H1 (cell line): ENCODE data around the gene BBS12. TPM values are rescaled to one million over a fixed set of nuclear protein-coding genes. Genes with fewer than 3 reads are reported as not detected.

ENCODE experiments used
- CTCF ChIA-PET: fragments of 300-600 bp; sonication (Branson Sonifier 250); formaldehyde crosslinking; loops from one replicate; lab custom pipeline; 2021; ENCODE audit not compliant: partially characterized antibody; lab: Charles Lee
- POLR2A ChIA-PET: fragments of 300-600 bp; sonication (Branson Sonifier 250); formaldehyde crosslinking; loops from one replicate; lab custom pipeline; 2021; ENCODE audit warnings: inconsistent platforms; ENCODE audit not compliant: partially characterized antibody; lab: Charles Lee
- DNase-seq, 2 experiments: peaks; one replicate each; pipeline versions ENCODE4 v3.0.0 to v3.0.0-alpha.2; 2010 to 2022; ENCODE audit warnings: low spot score in 2 of 2, low read depth in 1 of 2, mixed read lengths in 1 of 2
- FAIRE-seq: peaks from 2 replicates; lab custom pipeline; 2011; peaks lifted over from hg19 to GRCh38; lab: Jason Lieb, UNC
- H2AFZ ChIP-seq: 2 replicates; pipeline ENCODE4 v1.8.1; 2012; ENCODE audit warnings: low read length, inconsistent platforms
- H2AK5ac ChIP-seq: 2 replicates; pipeline ENCODE4 v1.6.1; 2013; ENCODE audit warnings: low read depth, low read length
- H2BK120ac ChIP-seq: replicated peaks from 2 replicates; pipeline ENCODE3; 2013; ENCODE audit warnings: low read depth, low read length, inconsistent platforms
- H2BK12ac ChIP-seq: 2 replicates; pipeline ENCODE4 v1.6.1; 2013; ENCODE audit warnings: low read depth, low read length
- H2BK15ac ChIP-seq: 2 replicates; pipeline ENCODE4 v1.6.1; 2013; ENCODE audit warnings: low read length
- H2BK20ac ChIP-seq: 2 replicates; pipeline ENCODE4 v1.6.1; 2013; ENCODE audit warnings: low read length
- H2BK5ac ChIP-seq: 2 replicates; pipeline ENCODE4 v1.6.1; 2013; ENCODE audit warnings: low read depth, low read length
- H3K14ac ChIP-seq: 2 replicates; pipeline ENCODE4 v1.6.1; 2013; ENCODE audit warnings: inconsistent platforms; ENCODE audit not compliant: insufficient read length
- H3K18ac ChIP-seq: 2 replicates; pipeline ENCODE4 v1.6.1; 2013; ENCODE audit warnings: low read length; ENCODE audit errors: extremely low read depth
- H3K23ac ChIP-seq: 2 replicates; pipeline ENCODE4 v1.6.1; 2013; ENCODE audit warnings: inconsistent platforms; ENCODE audit not compliant: insufficient read length
- H3K23me2 ChIP-seq: 2 replicates; pipeline ENCODE4 v1.6.1; 2013; ENCODE audit warnings: low read depth, low read length
- H3K27ac ChIP-seq: 2 replicates; pipeline ENCODE4 v1.6.1; 2011; ENCODE audit warnings: low read depth, low read length, inconsistent platforms
- H3K27me3 ChIP-seq, 4 experiments: replicated peaks in 1 of 4; 1 replicate in 1 of 4; 2 replicates in 3 of 4; pipeline versions ENCODE4 v1.6.1 to v1.8.1; 2011 to 2013; ENCODE audit warnings: low read length in 3 of 4, mild to moderate bottlenecking in 3 of 4, inconsistent platforms in 2 of 4, mixed read lengths in 2 of 4, moderate library complexity in 1 of 4; ENCODE audit not compliant: control insufficient read depth in 3 of 4, insufficient read depth in 3 of 4; ENCODE audit errors: extremely low read depth in 1 of 4
- H3K36me3 ChIP-seq, 4 experiments: 2 replicates each; pipeline versions ENCODE4 v1.6.1 to v1.8.1; 2011 to 2013; ENCODE audit warnings: mild to moderate bottlenecking in 4 of 4, low read length in 3 of 4, moderate library complexity in 2 of 4, control low read depth in 1 of 4, inconsistent platforms in 1 of 4; ENCODE audit not compliant: insufficient read depth in 4 of 4, control insufficient read depth in 2 of 4
- H3K4ac ChIP-seq: replicated peaks from 2 replicates; pipeline ENCODE3; 2013; ENCODE audit warnings: low read length, low read depth, mixed read lengths, inconsistent platforms; ENCODE audit not compliant: insufficient read length
- H3K4me1 ChIP-seq, 4 experiments: replicated peaks in 1 of 4; 1 replicate in 1 of 4; 2 replicates in 3 of 4; pipeline versions ENCODE4 v1.6.1 to v1.8.1; 2011 to 2013; ENCODE audit warnings: low read length in 3 of 4, inconsistent platforms in 2 of 4, mixed read lengths in 1 of 4; ENCODE audit not compliant: insufficient read depth in 4 of 4, control insufficient read depth in 3 of 4
- H3K4me2 ChIP-seq, 2 experiments: 2 replicates each; pipeline versions ENCODE4 v1.6.1 to v1.8.1; 2011 to 2013; ENCODE audit warnings: low read depth in 2 of 2, low read length in 2 of 2, control low read depth in 1 of 2, inconsistent platforms in 1 of 2, mild to moderate bottlenecking in 1 of 2; ENCODE audit not compliant: insufficient read depth in 1 of 2
- H3K4me3 ChIP-seq, 4 experiments: fragments of 200-600, 300-600 bp in 1 of 4; sonication (generic), shearing (Covaris generic), sonication (Bioruptor Twin) in 1 of 4; 2 replicates each; pipeline versions ENCODE4 v1.5.1 to v1.8.1; 2011 to 2016; ENCODE audit warnings: low read length in 4 of 4, low read depth in 3 of 4, control low read depth in 2 of 4, inconsistent platforms in 2 of 4, mild to moderate bottlenecking in 2 of 4, mixed read lengths in 1 of 4, moderate library complexity in 1 of 4; ENCODE audit not compliant: insufficient read depth in 2 of 4; ENCODE audit errors: extremely low read depth in 1 of 4
- H3K56ac ChIP-seq: replicated peaks from 2 replicates; pipeline ENCODE3; 2013; ENCODE audit warnings: low read depth, mild to moderate bottlenecking, mixed read lengths, low read length, inconsistent platforms; ENCODE audit not compliant: insufficient read length
- H3K79me1 ChIP-seq: 2 replicates; pipeline ENCODE4 v1.6.1; 2013; ENCODE audit warnings: low read depth, low read length, control low read depth
- H3K79me2 ChIP-seq, 2 experiments: 2 replicates each; pipeline versions ENCODE4 v1.6.1 to v1.8.1; 2012 to 2013; ENCODE audit warnings: low read length in 2 of 2, mild to moderate bottlenecking in 2 of 2, inconsistent platforms in 1 of 2; ENCODE audit not compliant: insufficient read depth in 2 of 2, control insufficient read depth in 1 of 2
- H3K9ac ChIP-seq, 4 experiments: replicated peaks in 1 of 4; 1 replicate in 1 of 4; 2 replicates in 3 of 4; pipeline versions ENCODE4 v1.6.1 to v1.8.1; 2011 to 2013; ENCODE audit warnings: low read depth in 3 of 4, low read length in 3 of 4, control low read depth in 2 of 4, mild to moderate bottlenecking in 2 of 4, moderate library complexity in 2 of 4, inconsistent platforms in 1 of 4; ENCODE audit errors: extremely low read depth in 1 of 4
- H3K9me3 ChIP-seq, 2 experiments: 2 replicates each; pipeline versions ENCODE4 v1.6.1 to v1.8.1; 2012 to 2013; ENCODE audit warnings: mild to moderate bottlenecking in 2 of 2, moderate library complexity in 2 of 2, control low read depth in 1 of 2, inconsistent platforms in 1 of 2, low read depth in 1 of 2, low read length in 1 of 2, mixed read lengths in 1 of 2; ENCODE audit not compliant: insufficient read depth in 2 of 2
- H4K20me1 ChIP-seq, 2 experiments: replicated peaks in 1 of 2; 2 replicates each; pipeline versions ENCODE3 to v1.8.1; 2011 to 2013; ENCODE audit warnings: inconsistent platforms in 2 of 2, low read length in 2 of 2, mild to moderate bottlenecking in 1 of 2; ENCODE audit not compliant: insufficient read depth in 2 of 2, control insufficient read depth in 1 of 2
- H4K5ac ChIP-seq: 2 replicates; pipeline ENCODE4 v1.6.1; 2013; ENCODE audit warnings: low read length, low read depth, mixed read lengths, inconsistent platforms; ENCODE audit not compliant: insufficient read length
- H4K8ac ChIP-seq: 2 replicates; pipeline ENCODE4 v1.8.0; 2013; ENCODE audit warnings: mild to moderate bottlenecking, moderate library complexity, low read length, inconsistent platforms; ENCODE audit not compliant: insufficient read depth; ENCODE audit errors: extremely low read depth
- H4K91ac ChIP-seq: replicated peaks from 2 replicates; pipeline ENCODE3; 2013; ENCODE audit warnings: low read length, mixed read lengths, inconsistent platforms; ENCODE audit not compliant: insufficient read length
- BACH1 ChIP-seq: IDR thresholded peaks from 2 replicates; pipeline ENCODE4 v1.6.1; 2012; ENCODE audit warnings: low read length, improper control_type of control experiment
- CEBPB ChIP-seq: IDR thresholded peaks from 2 replicates; pipeline ENCODE4 v1.6.1; 2012; ENCODE audit warnings: low read depth, low read length
- E2F6 ChIP-seq: IDR thresholded peaks from 2 replicates; pipeline ENCODE4 v1.6.1; 2012; ENCODE audit warnings: inconsistent platforms
- EP300 ChIP-seq, 2 experiments: IDR thresholded peaks; 1 replicate in 1 of 2; 2 replicates in 1 of 2; pipeline ENCODE4 v1.6.1; 2011 to 2012; ENCODE audit warnings: low read depth in 2 of 2, low read length in 2 of 2, mild to moderate bottlenecking in 2 of 2, borderline replicate concordance in 1 of 2, inconsistent platforms in 1 of 2, moderate library complexity in 1 of 2
- KDM5A ChIP-seq: fragments of 200-600 bp; IDR thresholded peaks from 2 replicates; pipeline ENCODE4 v1.7.1; 2012; ENCODE audit warnings: mild to moderate bottlenecking, low read length, inconsistent platforms, mixed read lengths
- MAFK ChIP-seq: IDR thresholded peaks from 2 replicates; pipeline ENCODE4 v1.6.1; 2012; ENCODE audit warnings: low read depth, mild to moderate bottlenecking, improper control_type of control experiment, low read length
- POLR2A ChIP-seq, 2 experiments: IDR thresholded peaks; 1 replicate in 1 of 2; 2 replicates in 1 of 2; pipeline ENCODE4 v1.6.1; 2011; ENCODE audit warnings: low read depth in 2 of 2, low read length in 2 of 2, mild to moderate bottlenecking in 2 of 2; ENCODE audit errors: control extremely low read depth in 1 of 2
- POU5F1 ChIP-seq: IDR thresholded peaks from 2 replicates; pipeline ENCODE4 v1.6.1; 2011; ENCODE audit warnings: low read depth, mild to moderate bottlenecking, low read length, moderate library complexity
- RBBP5 ChIP-seq: IDR thresholded peaks from 2 replicates; pipeline ENCODE4 v1.7.1; 2012; ENCODE audit warnings: low read depth, mild to moderate bottlenecking, inconsistent platforms, low read length, moderate library complexity, borderline replicate concordance
- RFX5 ChIP-seq: IDR thresholded peaks from 2 replicates; pipeline ENCODE4 v1.6.1; 2011; ENCODE audit warnings: low read depth, low read length, improper control_type of control experiment, borderline replicate concordance
- RNF2 ChIP-seq: fragments of 200-900, 300-1000 bp; sonication (generic); IDR thresholded peaks from 2 replicates; pipeline ENCODE4 v1.7.1; 2016; ENCODE audit warnings: borderline replicate concordance, low read depth, mild to moderate bottlenecking, antibody characterized with exemption, low read length; ENCODE audit not compliant: poor library complexity, severe bottlenecking; ENCODE audit errors: missing control alignments
- SIRT6 ChIP-seq: IDR thresholded peaks from one replicate; pipeline ENCODE4 v1.7.1; 2012; ENCODE audit warnings: low read length, inconsistent platforms
- SIX5 ChIP-seq: IDR thresholded peaks from 2 replicates; pipeline ENCODE4 v1.6.1; 2011; ENCODE audit warnings: mild to moderate bottlenecking, low read depth, low read length
- SP2 ChIP-seq: IDR thresholded peaks from 2 replicates; pipeline ENCODE4 v1.6.1; 2012; ENCODE audit warnings: mild to moderate bottlenecking, low read length, inconsistent platforms
- YY1 ChIP-seq: IDR thresholded peaks from 2 replicates; pipeline ENCODE4 v1.6.1; 2011; ENCODE audit warnings: low read depth, mild to moderate bottlenecking, low read length
- WGBS, 2 experiments: shearing (Covaris generic) in 1 of 2; methylation state at CpG; one replicate each; pipeline versions ENCODE4 v1.1.6 to v1.1.7; 2013 to 2015; ENCODE audit warnings: low lambda C conversion rate in 2 of 2, mixed read lengths in 2 of 2, inconsistent platforms in 1 of 2, low coverage in 1 of 2, missing lambda C conversion rate in 1 of 2; ENCODE audit not compliant: insufficient replicate concordance in 2 of 2, insufficient coverage in 1 of 2, insufficient read length in 1 of 2; ENCODE audit errors: extremely low coverage in 1 of 2, missing lambda C conversion rate in 1 of 2; 5-methylcytosine and 5-hydroxymethylcytosine counted together
- polyA plus RNA-seq, 7 experiments: library from polyadenylated mRNA; depleted of rRNA in 3 of 7; stranded (reverse) in 5 of 7; unstranded in 2 of 7; fragments of >200 nt in 5 of 7; fragments of 200-250 nt in 2 of 7; gene quantifications; 1 replicate in 5 of 7; 2 replicates in 1 of 7; 4 replicates in 1 of 7; pipeline versions ENCODE4 v1.2.1 to v1.2.3, GENCODE V29; 2011 to 2013; ENCODE audit warnings: missing spikeins in 2 of 7, mixed read lengths in 2 of 7
- total RNA-seq: library from RNA; stranded (reverse); fragmentation: NEBNext Ultra II Directional; extraction: Animal tissue kit (Norgen Biotek cat#: 25700); gene quantifications from 2 replicates; pipeline ENCODE4 v1.2.1, GENCODE V29; 2021

Gene BBS12
- total and polyA plus RNA-seq, 2 of the 8 experiments (the other 6 are each of a cell fraction or from before 2014, with no cell fraction given), result 0.88 to 2.6 TPM

- no peaks in the 10 kb centered on the region for H3K79me2 ChIP-seq
- no peak overlapping the region for H2AFZ ChIP-seq
- no peak overlapping the region for H3K18ac ChIP-seq
- H3K27me3 ChIP-seq, result no peaks in the 10 kb centered on the region
- FAIRE-seq (no peak), DNase-seq (no peak)
- no peak overlapping the region for H2BK12ac ChIP-seq
- H3K23me2 ChIP-seq, result no peaks in the 10 kb centered on the region
- H3K27ac ChIP-seq, result no peak overlapping the region
- H4K91ac ChIP-seq, result no peak overlapping the region
- ChIA-PET POLR2A (interaction anchor here (2.2 kb wide), 1 partner anchor 8 kb away, joined by 13 read pairs; no protein-coding TSS in a partner anchor), CTCF (interaction anchor here (0.6 kb wide), 1 partner anchor 45 kb away, joined by 3 read pairs; no protein-coding TSS in a partner anchor)
- peaks cover 0 to 8% (median 3%) of the 10 kb centered on the region in 4 experiments; a peak in 4 of 7 replicates for H3K4me1 ChIP-seq
- no peak overlapping the region for H2BK120ac ChIP-seq
- no peak overlapping the region for H2AK5ac ChIP-seq
- H2BK20ac ChIP-seq, result no peak overlapping the region
- H3K23ac ChIP-seq, result no peak overlapping the region
- no peak overlapping the region for H3K56ac ChIP-seq
- H3K4me2 ChIP-seq, result no peak overlapping the region
- no peak overlapping the region for H4K5ac ChIP-seq
- H4K20me1 ChIP-seq, result no peaks in the 10 kb centered on the region
- WGBS, 2 experiments, result 93% methylated on average over 3 of the region's 3 CpGs; no CpG with 5 or more reads in 1 of the 2 experiments
- H2BK15ac ChIP-seq, result no peak overlapping the region
- no peak overlapping the region for H3K9ac ChIP-seq
- no peak overlapping the region for H2BK5ac ChIP-seq
- H3K36me3 ChIP-seq, result no peaks in the 10 kb centered on the region; a peak in 1 of 8 replicates
- H3K4me3 ChIP-seq, result no peak overlapping the region
- H4K8ac ChIP-seq, result no peak overlapping the region
- H3K79me1 ChIP-seq, result no peaks in the 10 kb centered on the region
- no peak overlapping the region for H3K14ac ChIP-seq
- H3K9me3 ChIP-seq, result no peaks in the 10 kb centered on the region; a peak in 2 of 4 replicates
- H3K4ac ChIP-seq, result no peak overlapping the region
- no peak for TF ChIP-seq RFX5
- no peak for TF ChIP-seq SIX5
- no peak for TF ChIP-seq POU5F1
- TF ChIP-seq MAFK, result no peak
- no peak for TF ChIP-seq E2F6
- no peak for TF ChIP-seq BACH1
- no peak for TF ChIP-seq SIRT6
- no peak for TF ChIP-seq KDM5A
- no peak for TF ChIP-seq SP2
- no peak for TF ChIP-seq POLR2A (IDR thresholded peaks at IDR 0.05; ENCODE audit: control extremely low read depth in 1 of 2, low read depth in 2 of 2, low read length in 2 of 2)
- no peak for TF ChIP-seq CEBPB
- no peak for TF ChIP-seq EP300 (IDR thresholded peaks at IDR 0.05; ENCODE audit: borderline replicate concordance in 1 of 2, low read depth in 2 of 2, low read length in 2 of 2)
- TF ChIP-seq YY1, result no peak
- TF ChIP-seq RBBP5, result no peak
- no peak for TF ChIP-seq RNF2
Measured at GRCh38 chr4:122775039-122775438, 42.5 kb downstream of the BBS12 start.
